ENCODE results near the gene SLC38A2. TPM values are rescaled to one million over a fixed set of nuclear protein-coding genes. Genes with fewer than 3 reads are reported as not detected.

SLC38A2 gene
- total RNA-seq, 1 experiment from 2014 or later, result 453 TPM

- Histone ChIP-seq H2BK15ac (ENCODE audit: low read depth, low read length) (no peak overlapping the region), H3T11ph (ENCODE audit: low read length) (no peak overlapping the region), H2BK120ac (ENCODE audit: low read depth, low read length, poor library complexity, severe bottlenecking) (no peak overlapping the region), H3K4me1 (ENCODE audit: insufficient read depth, low read length) (no peaks in the 10 kb centered on the region; the same call in 1 of the 2 replicates), H3K27me3 (ENCODE audit: insufficient read depth, low read length) (no peaks in the 10 kb centered on the region), H3K14ac (ENCODE audit: insufficient read depth, low read length) (no peak overlapping the region), H3K18ac (ENCODE audit: insufficient read length, low read depth, low read length) (no peak overlapping the region), H3K23me2 (ENCODE audit: insufficient read length, low read depth, low read length, poor library complexity, severe bottlenecking) (no peaks in the 10 kb centered on the region), H3K79me1 (ENCODE audit: insufficient read depth, low read depth, low read length, poor library complexity, severe bottlenecking) (no peaks in the 10 kb centered on the region), H3K4ac (ENCODE audit: low read depth, low read length) (no peak overlapping the region), H3K56ac (ENCODE audit: insufficient read length, low read depth, low read length) (no peak overlapping the region), H2BK12ac (ENCODE audit: insufficient read length, low read depth, low read length) (no peak overlapping the region), H3K23ac (ENCODE audit: insufficient read length, low read depth, low read length) (no peak overlapping the region), H3K27ac (ENCODE audit: insufficient read length, low read depth, low read length) (no peak overlapping the region), H3K9ac (ENCODE audit: extremely low read depth, insufficient read length, low read length) (no peak overlapping the region), H4K5ac (ENCODE audit: insufficient read length, low read depth, low read length) (no peak overlapping the region), H2AFZ (ENCODE audit: low read length) (no peak overlapping the region), H4K8ac (replicated peaks; ENCODE audit: insufficient read length, low read depth, low read length) (no peak overlapping the region), H3K4me2 (ENCODE audit: insufficient read depth, insufficient read length, low read length) (no peak overlapping the region), H4K91ac (ENCODE audit: insufficient read length, low read depth, low read length) (no peak overlapping the region), H4K20me1 (ENCODE audit: control insufficient read depth, insufficient read depth, insufficient read length) (no peaks in the 10 kb centered on the region), H2BK5ac (ENCODE audit: insufficient read length, low read length) (no peak overlapping the region), H2AK5ac (ENCODE audit: insufficient read length, low read length) (no peak overlapping the region), H2BK20ac (ENCODE audit: low read depth, low read length, poor library complexity, severe bottlenecking) (no peak overlapping the region), H3K9me3 (ENCODE audit: control insufficient read depth, low read depth, low read length) (no peaks in the 10 kb centered on the region), H3K79me2 (ENCODE audit: insufficient read depth, low read length) (no peaks in the 10 kb centered on the region)
- Mint-ChIP-seq H3K4me3 (no peak overlapping the region), H3K27ac (peak overlapping the region in 2 of 3 experiments; percentile 42 to 47; a peak in 3 of 7 replicates), H3K4me1 (peaks cover 12 to 18% of the 10 kb centered on the region in 2 experiments), H3K27me3 (ENCODE audit: low read depth) (no peaks in the 10 kb centered on the region), H3K36me3 (ENCODE audit: insufficient read depth in 1 of 3, low read depth in 3 of 3) (peaks cover 6 to 7% (median 6%) of the 10 kb centered on the region in 3 experiments), H3K9me3 (peaks cover 7 to 10% of the 10 kb centered on the region in 2 experiments)
- no peak for DNase-seq
- WGBS (ENCODE audit: extremely low coverage, insufficient read length, low lambda C conversion rate), result no CpG with 5 or more reads among the region's 1 CpG
- no peak for TF ChIP-seq CTCF (conservative IDR thresholded peaks at IDR 0.05)
These were observed 51.8 kb downstream of the SLC38A2 start for GRCh38 chr12:46320731-46321130.
